ENCODE measurements around the gene NR4A1. TPM values are rescaled to one million over a fixed set of nuclear protein-coding genes. Genes with fewer than 3 reads are reported as not detected.
"Not testable (repeated sequence)": the region's sequence is repeated elsewhere in the genome, so short reads cannot be mapped to it uniquely, and the experiment has no call there.

Gene NR4A1
- polyA plus RNA-seq, 4 donors: 11.4 to 46.0 (median 21.5) TPM

DNA sequence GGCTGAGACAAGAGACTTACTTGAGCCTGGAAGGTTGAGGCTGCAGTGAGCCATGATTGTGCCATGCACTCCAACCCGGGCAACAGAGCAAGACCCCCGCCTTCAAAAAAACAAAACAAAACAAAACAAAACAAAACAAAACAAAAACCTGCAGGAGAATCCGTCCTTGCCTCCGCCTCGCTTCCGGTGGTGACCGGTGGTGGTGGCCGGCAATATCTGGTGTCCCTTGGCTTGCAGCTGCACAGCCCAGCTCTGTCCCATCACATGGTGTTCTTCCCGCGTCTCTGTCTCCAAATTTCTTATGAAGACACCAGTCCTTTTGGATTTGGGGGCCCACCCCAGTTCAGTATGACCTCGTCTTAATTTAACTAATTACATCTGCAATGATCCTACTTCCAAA, 38.2 kb downstream of the NR4A1 start:
- no peak for DNase-seq (ENCODE audit: low read depth in 4 of 4, low spot score in 3 of 4)

DNA sequence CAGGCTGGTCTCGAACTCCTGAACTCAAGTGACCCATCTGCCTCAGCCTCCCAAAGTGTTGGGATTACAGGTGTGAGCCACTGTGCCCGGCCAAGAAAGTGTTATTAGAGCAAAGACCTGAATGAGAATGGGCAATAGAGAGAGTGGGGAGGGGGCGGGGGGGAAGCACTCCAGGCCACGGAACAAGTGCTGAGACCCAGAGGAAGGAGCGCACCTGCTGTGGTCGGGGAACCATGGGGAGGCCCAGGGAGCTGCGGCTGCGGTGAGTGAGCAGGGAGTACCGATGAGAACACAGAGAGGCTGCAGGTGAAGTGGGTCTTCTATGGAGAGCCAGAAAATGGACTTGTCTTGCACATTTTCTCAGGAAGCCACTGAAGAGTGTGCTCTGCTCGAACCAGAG, 39.0 kb downstream of the NR4A1 start:
- no peak for DNase-seq (ENCODE audit: low read depth in 4 of 4, low spot score in 3 of 4)

DNA sequence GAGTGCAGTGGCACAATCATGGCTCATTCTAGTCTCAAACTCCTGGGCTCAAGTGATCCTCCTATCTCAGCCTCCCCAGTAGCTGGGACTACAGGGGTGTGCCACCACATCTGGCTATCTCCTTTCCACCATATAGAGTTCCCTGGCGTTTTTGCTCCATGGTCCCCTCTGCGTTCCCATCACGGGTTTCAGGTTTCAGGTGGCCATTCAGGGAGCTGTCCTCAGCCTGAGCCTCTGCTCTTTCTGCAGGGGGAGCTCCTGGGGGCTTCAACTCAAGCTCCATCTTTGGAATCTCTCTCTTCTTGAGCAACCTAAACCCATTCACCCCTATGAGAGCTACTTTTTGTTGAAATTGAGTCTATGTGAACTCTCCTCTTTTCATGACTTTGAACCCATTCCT, 39.8 kb downstream of the NR4A1 start:
- no peak for DNase-seq (ENCODE audit: low read depth in 4 of 4, low spot score in 3 of 4)

DNA sequence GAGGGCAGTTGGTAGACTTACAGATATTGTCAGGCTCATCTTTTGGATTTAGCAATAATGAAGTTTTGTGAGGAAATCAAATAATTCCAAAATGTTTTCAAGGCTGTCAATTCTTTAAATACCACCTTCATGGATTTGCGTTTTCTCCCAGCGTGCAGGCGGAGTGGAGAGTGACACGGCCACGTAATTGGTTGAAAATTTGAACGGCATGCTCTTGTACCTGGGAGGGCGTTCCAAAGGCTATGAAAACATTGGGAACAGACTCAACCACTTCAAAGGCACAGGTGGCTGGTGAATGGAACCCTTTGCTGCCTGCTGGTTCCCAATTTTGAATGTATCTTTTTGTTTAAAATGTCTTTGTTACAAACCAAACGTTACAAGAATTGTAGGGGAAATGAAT, 40.6 kb downstream of the NR4A1 start:
- no peak for DNase-seq (ENCODE audit: low read depth in 4 of 4, low spot score in 3 of 4)

DNA sequence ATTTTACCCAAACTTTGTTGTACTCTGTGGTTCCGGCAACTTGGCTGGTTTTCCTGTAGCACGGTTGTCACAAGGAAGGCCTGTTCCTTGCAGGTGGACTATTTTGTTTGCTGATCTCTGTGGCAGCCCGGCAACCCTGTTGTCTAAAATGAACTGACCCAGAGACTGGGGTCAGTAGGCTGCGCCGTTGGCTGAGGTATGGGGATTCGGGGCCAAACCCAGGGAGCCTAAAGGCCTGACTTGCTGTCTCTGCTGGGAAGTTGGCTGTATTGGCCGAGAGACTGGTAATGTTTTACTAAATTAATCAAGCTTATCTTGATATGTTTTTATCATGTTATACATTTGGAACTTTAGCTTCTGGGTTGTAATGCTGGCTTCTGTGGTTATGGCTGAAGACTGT, 42.1 kb downstream of the NR4A1 start:
- no peak for DNase-seq (ENCODE audit: low read depth in 4 of 4, low spot score in 3 of 4)

DNA sequence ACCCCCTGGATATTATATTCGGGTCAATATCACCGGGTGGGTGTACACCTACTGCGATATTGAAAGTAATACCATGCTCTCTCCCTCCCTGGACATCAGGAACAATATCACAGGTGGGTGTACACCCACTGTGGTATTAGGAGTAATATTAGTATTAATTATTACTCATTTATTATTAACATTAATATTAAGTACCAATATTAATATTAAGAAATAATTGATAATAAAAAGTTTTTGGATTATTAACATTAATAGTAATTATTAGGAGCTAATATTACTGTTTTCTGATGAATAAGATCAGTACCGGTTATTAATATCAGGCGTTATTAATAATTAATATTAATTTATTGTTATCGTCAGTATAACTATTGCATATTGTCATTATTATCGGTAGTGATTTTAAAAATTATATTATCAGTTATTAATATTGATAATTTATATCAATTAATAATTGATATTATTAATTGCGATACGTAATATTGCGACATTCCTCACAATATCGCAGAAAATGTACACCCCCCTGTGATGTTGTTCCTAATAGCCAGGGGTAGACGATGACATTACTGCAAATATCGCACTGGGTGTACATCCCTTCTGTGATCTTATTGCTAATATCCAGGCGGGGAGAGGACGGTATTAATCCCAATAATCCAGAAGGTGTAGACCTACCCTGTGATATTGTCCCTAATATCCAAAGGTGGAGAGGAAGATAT, 45.2 kb downstream of the NR4A1 start:
- no peak for DNase-seq (ENCODE audit: low read depth in 4 of 4, low spot score in 3 of 4)

DNA sequence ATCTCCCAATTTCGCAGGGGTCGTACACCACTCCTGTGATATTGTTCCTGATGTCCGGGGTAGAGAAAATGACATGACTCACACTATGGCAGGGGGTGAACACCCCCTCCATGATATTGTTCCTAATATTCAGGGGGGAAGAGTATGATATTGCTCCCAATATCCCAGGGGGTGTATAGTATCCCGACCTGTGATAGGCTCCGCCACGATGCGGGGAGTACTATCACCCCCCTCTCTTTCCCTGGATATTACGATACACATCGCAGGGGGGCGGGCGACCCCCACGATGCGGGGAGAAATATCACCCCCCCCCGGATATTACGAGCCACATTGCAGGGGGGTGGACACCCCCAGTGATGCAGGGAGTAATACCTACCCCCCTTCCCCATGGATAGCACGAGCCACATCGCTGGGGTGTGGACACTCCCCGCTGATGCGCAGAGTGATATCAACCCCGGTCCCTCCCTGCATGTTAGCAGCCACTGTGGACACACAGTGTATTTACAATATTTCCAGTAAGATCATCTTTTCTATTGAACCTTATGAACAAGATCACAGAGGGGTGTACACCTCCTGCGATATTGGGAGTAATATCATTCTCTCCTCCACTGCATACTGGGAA, 45.9 kb downstream of the NR4A1 start:
- DNase-seq (ENCODE audit: low read depth in 4 of 4, low spot score in 3 of 4): no peak

DNA sequence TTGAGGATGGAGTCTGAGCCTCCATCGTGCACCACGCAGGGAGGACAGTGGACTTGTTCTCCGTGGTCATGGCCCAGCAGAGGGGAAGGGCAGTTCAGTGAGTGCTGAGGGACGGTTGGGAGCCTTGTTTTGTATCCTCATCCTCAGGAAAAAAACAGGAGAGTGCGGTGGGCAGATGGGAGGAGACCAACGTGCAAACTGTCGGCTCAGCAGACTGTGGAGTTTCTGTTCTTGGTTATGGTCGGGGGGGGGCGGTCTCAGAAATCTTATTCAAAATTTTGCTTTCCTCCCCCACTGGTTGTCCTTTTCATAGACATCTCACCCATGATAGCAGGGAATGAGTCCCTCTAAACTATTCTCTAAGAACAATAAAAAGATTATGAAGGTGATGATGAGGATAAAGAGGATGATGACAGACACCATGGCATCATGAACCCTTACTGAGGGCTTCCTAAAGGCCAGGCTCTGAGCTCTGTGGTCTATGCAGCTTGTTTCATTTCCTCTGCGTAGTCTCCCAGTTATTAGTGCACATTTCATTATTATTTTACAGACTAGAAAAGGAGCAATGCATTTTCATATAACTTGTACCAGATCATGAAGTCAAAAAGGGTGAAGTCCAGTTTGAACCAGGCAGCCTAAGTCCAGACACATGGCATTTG, 53.3 kb downstream of the NR4A1 start:
- not testable (repeated sequence) for DNase-seq (ENCODE audit: low read depth in 4 of 4, low spot score in 3 of 4)

Other genes starting within 250 kb of the NR4A1 start
- gene FIGNL2, start 202.7 kb upstream of the NR4A1 start, polyA plus RNA-seq (ENCODE audit: insufficient read length in 4 of 4): 1 to 10 TPM; 3.7 to 5.5 (median 4.4) TPM
- gene ANKRD33, start 163.3 kb upstream of the NR4A1 start, polyA plus RNA-seq (ENCODE audit: insufficient read length in 4 of 4): under 1 TPM; 0.15 to 0.35 (median 0.27) TPM
- 10 to 100 TPM; 32.8 to 37.8 (median 33.5) TPM for gene ACVRL1, start 143.9 kb upstream of the NR4A1 start, polyA plus RNA-seq (ENCODE audit: insufficient read length in 4 of 4)
- 10 to 100 TPM; 59.1 to 61.9 (median 59.3) TPM for gene ACVR1B, start 99.7 kb upstream of the NR4A1 start, polyA plus RNA-seq (ENCODE audit: insufficient read length in 4 of 4)
- 10 to 100 TPM; 16.6 to 20.8 (median 17.3) TPM for gene TAMALIN, start 44.5 kb upstream of the NR4A1 start, polyA plus RNA-seq (ENCODE audit: insufficient read length in 4 of 4)
- 10 to 100 TPM; 25.1 to 29.4 (median 27.7) TPM for gene ATG101, start 18.5 kb downstream of the NR4A1 start, polyA plus RNA-seq (ENCODE audit: insufficient read length in 4 of 4)
- gene SMIM41, start 28.3 kb downstream of the NR4A1 start, polyA plus RNA-seq (ENCODE audit: insufficient read length in 4 of 4): under 1 TPM; 0.30 to 0.65 (median 0.39) TPM
- 1 to 10 TPM in 2 of 4 donors, under 1 TPM in 2; 0.83 to 1.4 (median 1.0) TPM for gene KRT80, start 140.6 kb downstream of the NR4A1 start, polyA plus RNA-seq (ENCODE audit: insufficient read length in 4 of 4)
- 100 to 1,000 TPM in 1 of 4 donors, 10 to 100 TPM in 3; 44.7 to 121 (median 73.1) TPM for gene KRT7, start 181.8 kb downstream of the NR4A1 start, polyA plus RNA-seq (ENCODE audit: insufficient read length in 4 of 4)
- gene KRT86, start 223.2 kb downstream of the NR4A1 start, polyA plus RNA-seq (ENCODE audit: insufficient read length in 4 of 4): under 1 TPM in 2 of 4 donors, not detected in 2; 0.07 to 0.13 TPM
- gene KRT81, start 240.1 kb downstream of the NR4A1 start, polyA plus RNA-seq (ENCODE audit: insufficient read length in 4 of 4): under 1 TPM in 1 of 4 donors, not detected in 3; 0.13 TPM

Measured in right renal pelvis (tissue), 4 donors.